Measurements from ENCODE around the gene IL36B. TPM values are rescaled to one million over a fixed set of nuclear protein-coding genes. Genes with fewer than 3 reads are reported as not detected.

Gene IL36B
- total RNA-seq, 1 donor from 2014 or later, result not detected

GRCh38 chr2:113075600-113075999 is 22.9 kb upstream of the IL36B start:
- H3K79me2 ChIP-seq (ENCODE audit: insufficient read depth, low read length), result no peaks in the 10 kb centered on the region
- no peaks in the 10 kb centered on the region for H3K36me3 ChIP-seq (ENCODE audit: insufficient read depth, low read length)
- no peak overlapping the region for H3K4me3 Mint-ChIP-seq (ENCODE audit: unreplicated experiment)
- H3K4me1 Mint-ChIP-seq (ENCODE audit: low read depth, unreplicated experiment), result peaks cover 3% of the 10 kb centered on the region
- H3K4me3 ChIP-seq (ENCODE audit: insufficient read depth, low read depth, low read length), result no peak overlapping the region
- no peaks in the 10 kb centered on the region for H4K20me1 ChIP-seq (ENCODE audit: insufficient read depth, low read length)
- TF ChIP-seq EZH2 (IDR thresholded peaks at IDR 0.05; ENCODE audit: insufficient read depth, low read length) (no peak), CTCF (IDR thresholded peaks at IDR 0.05; ENCODE audit: insufficient read depth, low read depth, low read length) (no peak)
- no peaks in the 10 kb centered on the region for H3K9me3 Mint-ChIP-seq (ENCODE audit: unreplicated experiment)
- H3K9ac ChIP-seq (ENCODE audit: low read length), result no peak overlapping the region
- FAIRE-seq, result no peak
- no peak overlapping the region for H3K27ac Mint-ChIP-seq (ENCODE audit: unreplicated experiment)
- H3K27me3 ChIP-seq (ENCODE audit: insufficient read depth, low read length), result peaks cover 12% of the 10 kb centered on the region
- peaks cover 39% of the 10 kb centered on the region for H3K27me3 Mint-ChIP-seq (ENCODE audit: low read depth, unreplicated experiment)
- H3K4me2 ChIP-seq (ENCODE audit: low read length), result no peak overlapping the region
- no peaks in the 10 kb centered on the region for H3K9me3 ChIP-seq (ENCODE audit: insufficient read depth, low read depth, low read length)
- no peaks in the 10 kb centered on the region for H3K4me1 ChIP-seq (ENCODE audit: insufficient read depth, low read length)
- no peak overlapping the region for H3K27ac ChIP-seq (ENCODE audit: low read depth, low read length)
- no peak overlapping the region for H2AFZ ChIP-seq (ENCODE audit: low read depth, low read length)
- H3K36me3 Mint-ChIP-seq (ENCODE audit: low read depth, unreplicated experiment), result no peaks in the 10 kb centered on the region
- no peak for DNase-seq (ENCODE audit: low read depth)

- H3K4me1 Mint-ChIP-seq (ENCODE audit: low read depth, unreplicated experiment), result peaks cover 4% of the 10 kb centered on the region
- Histone ChIP-seq H3K4me3 (ENCODE audit: insufficient read depth, low read depth, low read length) (no peak overlapping the region), H3K4me2 (ENCODE audit: low read length) (no peak overlapping the region), H4K20me1 (ENCODE audit: insufficient read depth, low read length) (no peaks in the 10 kb centered on the region), H3K36me3 (ENCODE audit: insufficient read depth, low read length) (no peaks in the 10 kb centered on the region), H3K27ac (ENCODE audit: low read depth, low read length) (no peak overlapping the region), H3K9me3 (ENCODE audit: insufficient read depth, low read depth, low read length) (no peaks in the 10 kb centered on the region), H3K79me2 (ENCODE audit: insufficient read depth, low read length) (no peaks in the 10 kb centered on the region), H3K9ac (ENCODE audit: low read length) (no peak overlapping the region), H3K27me3 (ENCODE audit: insufficient read depth, low read length) (peaks cover 12% of the 10 kb centered on the region), H2AFZ (ENCODE audit: low read depth, low read length) (no peak overlapping the region), H3K4me1 (ENCODE audit: insufficient read depth, low read length) (no peaks in the 10 kb centered on the region)
- H3K27ac Mint-ChIP-seq (ENCODE audit: unreplicated experiment), result no peak overlapping the region
- H3K36me3 Mint-ChIP-seq (ENCODE audit: low read depth, unreplicated experiment), result no peaks in the 10 kb centered on the region
- no peaks in the 10 kb centered on the region for H3K9me3 Mint-ChIP-seq (ENCODE audit: unreplicated experiment)
- DNase-seq (ENCODE audit: low read depth), result no peak
- TF ChIP-seq EZH2 (IDR thresholded peaks at IDR 0.05; ENCODE audit: insufficient read depth, low read length) (no peak), CTCF (IDR thresholded peaks at IDR 0.05; ENCODE audit: insufficient read depth, low read depth, low read length) (no peak)
- peaks cover 39% of the 10 kb centered on the region for H3K27me3 Mint-ChIP-seq (ENCODE audit: low read depth, unreplicated experiment)
- H3K4me3 Mint-ChIP-seq (ENCODE audit: unreplicated experiment), result no peak overlapping the region
- FAIRE-seq, result no peak
These were observed 22.4 kb upstream of the IL36B start for GRCh38 chr2:113075030-113075429.

- Histone ChIP-seq H3K36me3 (ENCODE audit: insufficient read depth, low read length) (no peaks in the 10 kb centered on the region), H3K27ac (ENCODE audit: low read depth, low read length) (no peak overlapping the region), H3K27me3 (ENCODE audit: insufficient read depth, low read length) (peaks cover 12% of the 10 kb centered on the region), H3K4me3 (ENCODE audit: insufficient read depth, low read depth, low read length) (no peak overlapping the region), H3K4me2 (ENCODE audit: low read length) (no peak overlapping the region), H4K20me1 (ENCODE audit: insufficient read depth, low read length) (no peaks in the 10 kb centered on the region), H3K79me2 (ENCODE audit: insufficient read depth, low read length) (no peaks in the 10 kb centered on the region), H3K9me3 (ENCODE audit: insufficient read depth, low read depth, low read length) (no peaks in the 10 kb centered on the region), H3K4me1 (ENCODE audit: insufficient read depth, low read length) (no peaks in the 10 kb centered on the region), H3K9ac (ENCODE audit: low read length) (no peak overlapping the region), H2AFZ (ENCODE audit: low read depth, low read length) (no peak overlapping the region)
- no peak for FAIRE-seq
- H3K27me3 Mint-ChIP-seq (ENCODE audit: low read depth, unreplicated experiment), result peaks cover 42% of the 10 kb centered on the region
- no peaks in the 10 kb centered on the region for H3K9me3 Mint-ChIP-seq (ENCODE audit: unreplicated experiment)
- H3K36me3 Mint-ChIP-seq (ENCODE audit: low read depth, unreplicated experiment), result no peaks in the 10 kb centered on the region
- no peak overlapping the region for H3K4me3 Mint-ChIP-seq (ENCODE audit: unreplicated experiment)
- DNase-seq (ENCODE audit: low read depth), result no peak
- H3K27ac Mint-ChIP-seq (ENCODE audit: unreplicated experiment), result no peak overlapping the region
- no peak for TF ChIP-seq CTCF (IDR thresholded peaks at IDR 0.05; ENCODE audit: insufficient read depth, low read depth, low read length)
- no peak for TF ChIP-seq EZH2 (IDR thresholded peaks at IDR 0.05; ENCODE audit: insufficient read depth, low read length)
- H3K4me1 Mint-ChIP-seq (ENCODE audit: low read depth, unreplicated experiment), result peaks cover 17% of the 10 kb centered on the region
These were observed 20.7 kb upstream of the IL36B start for GRCh38 chr2:113073325-113073834.

All from astrocyte (in vitro differentiated cells and primary cell).